K562 (cell line): ENCODE results near the gene CPED1. TPM values are rescaled to one million over a fixed set of nuclear protein-coding genes. Genes with fewer than 3 reads are reported as not detected.

Experiments used
- BCLAF1 ChIP-seq, 2 experiments: fragments of 450-650 bp in 1 of 2; IDR thresholded peaks; 2 replicates each; pipeline ENCODE4 v1.6.1; 2011 to 2017; ENCODE audit warnings: low read depth in 2 of 2, antibody characterized with exemption in 1 of 2, borderline replicate concordance in 1 of 2, low read length in 1 of 2, mild to moderate bottlenecking in 1 of 2, mixed read lengths in 1 of 2; ENCODE audit not compliant: control insufficient read depth in 1 of 2
- CHAMP1 ChIP-seq: fragments of 450-650 bp; IDR thresholded peaks from 2 replicates; pipeline ENCODE4 v1.6.1; 2016; ENCODE audit warnings: mild to moderate bottlenecking
- IRF1 ChIP-seq: sonication (generic); formaldehyde crosslinking; IDR thresholded peaks from 2 replicates; pipeline ENCODE4 v1.8.0; 2022; ENCODE audit warnings: missing genetic modification reagents, mild to moderate bottlenecking, borderline replicate concordance
- NFYB ChIP-seq: IDR thresholded peaks from 2 replicates; pipeline ENCODE4 v1.6.1; 2011; ENCODE audit warnings: mild to moderate bottlenecking, moderate library complexity; ENCODE audit not compliant: insufficient read length; ENCODE audit errors: extremely low read depth
- NR4A1 ChIP-seq, 2 experiments: fragments of 250-450 bp in 1 of 2; fragments of 450-650 bp in 1 of 2; sonication (Bioruptor Pico) in 1 of 2; IDR thresholded peaks; 2 replicates each; pipeline versions ENCODE4 v1.4.0 to v1.6.1; 2016 to 2020; ENCODE audit warnings: mild to moderate bottlenecking in 2 of 2, missing compliant biosample characterization in 1 of 2, missing genetic modification characterization in 1 of 2, moderate library complexity in 1 of 2
- PBX2 ChIP-seq, 2 experiments: IDR thresholded peaks in 1 of 2; conservative IDR thresholded peaks in 1 of 2; 2 replicates each; pipeline ENCODE4 v1.6.1; 2016; ENCODE audit warnings: low read depth in 2 of 2, mild to moderate bottlenecking in 1 of 2, missing compliant biosample characterization in 1 of 2, missing genetic modification characterization in 1 of 2, moderate library complexity in 1 of 2
- TCF7 ChIP-seq: sonication (generic); IDR thresholded peaks from 2 replicates; pipeline ENCODE4 v1.6.1; 2016; ENCODE audit warnings: antibody characterized with exemption, borderline replicate concordance
- XRCC3 ChIP-seq: fragments of 450-650 bp; IDR thresholded peaks from 2 replicates; pipeline ENCODE4 v1.6.1; 2017; ENCODE audit warnings: mild to moderate bottlenecking, moderate library complexity
- ZKSCAN3 ChIP-seq: fragments of 250-450 bp; sonication (Bioruptor Pico); IDR thresholded peaks from 2 replicates; pipeline ENCODE4 v1.4.0; 2020
- ZNF395 ChIP-seq: fragments of 200-800 bp; sonication (Bioruptor generic); IDR thresholded peaks from 2 replicates; pipeline ENCODE4 v1.6.1; 2017; ENCODE audit warnings: missing genetic modification characterization, missing compliant biosample characterization
- ZNF511 ChIP-seq: sonication (generic); formaldehyde crosslinking; IDR thresholded peaks from 2 replicates; pipeline ENCODE4 v1.8.0; 2022; ENCODE audit warnings: mild to moderate bottlenecking, missing genetic modification reagents
- polyA plus RNA-seq, 8 experiments: library from polyadenylated mRNA; depleted of rRNA in 4 of 8; stranded (reverse) in 5 of 8; unstranded in 3 of 8; fragments of >200 nt; fragmentation: Nextera tagmentation in 2 of 8; fragmentation: Illumina TruSeq in 1 of 8; extraction: Ambion mirVana in 2 of 8; extraction: Trizol in 1 of 8; gene quantifications; 2 replicates each; pipeline versions ENCODE4 v1.2.1 to v1.2.3, GENCODE V29; 2011 to 2014; ENCODE audit warnings: inconsistent platforms in 1 of 8, missing spikeins in 1 of 8
- total RNA-seq, 7 experiments: library from RNA; depleted of rRNA in 6 of 7; stranded (reverse); fragments of >200 nt in 6 of 7; fragmentation: Illumina TruSeq in 2 of 7; extraction: Trizol in 2 of 7; gene quantifications; 2 replicates each; pipeline versions ENCODE4 v1.2.1 to v1.2.3, GENCODE V29; 2011 to 2021; ENCODE audit warnings: low replicate concordance in 1 of 7

The CPED1 gene
- total and polyA plus RNA-seq, 9 of the 15 experiments (the other 6 are each of a cell fraction or from before 2014, with no cell fraction given) = 195 to 393 (median 290) TPM

- TF ChIP-seq PBX2 (CRISPR knock-in tag; IDR thresholded peaks at IDR 0.05; ENCODE audit: low read depth) = no peak
- TF ChIP-seq PBX2 (tag; conservative IDR thresholded peaks at IDR 0.05; ENCODE audit: low read depth) = peak; percentile 5; the same call in 1 of the 2 replicates
- TF ChIP-seq BCLAF1 (IDR thresholded peaks at IDR 0.05; ENCODE audit: borderline replicate concordance in 1 of 2, control insufficient read depth in 1 of 2, low read depth in 2 of 2, low read length in 1 of 2) = 0 out of 4 replicates have a peak, but pooled peaks of 1 of the 2 experiments have one; percentile 26
- TF ChIP-seq XRCC3 = 0 out of 2 replicates have a peak, but pooled peaks have one; percentile 9
- no peak for TF ChIP-seq TCF7
- TF ChIP-seq ZNF511 = no peak
- TF ChIP-seq CHAMP1 = 0 out of 2 replicates have a peak, but pooled peaks have one; percentile 2
- TF ChIP-seq NFYB = no peak
- 0 out of 2 replicates have a peak, but pooled peaks have one; percentile 39 for TF ChIP-seq ZKSCAN3 (CRISPR knock-in tag)
- no peak for TF ChIP-seq IRF1 (CRISPR knock-in tag)
- 0 out of 2 replicates have a peak, but pooled peaks have one; percentile 39 for TF ChIP-seq NR4A1 (CRISPR knock-in tag; IDR thresholded peaks at IDR 0.05)
- no peak for TF ChIP-seq NR4A1 (tag; IDR thresholded peaks at IDR 0.05)
- TF ChIP-seq ZNF395 (CRISPR knock-in tag) = peak; percentile 61
Measured at GRCh38 chr7:121043314-121044234, 55.1 kb downstream of the CPED1 start (continued).
